ENCODE data around the gene SHC3. TPM values are rescaled to one million over a fixed set of nuclear protein-coding genes. Genes with fewer than 3 reads are reported as not detected.

The SHC3 gene
- polyA plus RNA-seq, 1 donor from 2014 or later: 22.9 TPM

GRCh38 chr9:89186960-89187359, 8.3 kb upstream of the SHC3 start:
- TF ChIP-seq EP300 (conservative IDR thresholded peaks at IDR 0.05; ENCODE audit: poor library complexity, severe bottlenecking) (no peak), MXI1 (conservative IDR thresholded peaks at IDR 0.05; ENCODE audit: poor library complexity, severe bottlenecking) (no peak), TAF1 (IDR thresholded peaks at IDR 0.05; ENCODE audit: low read depth) (no peak), POLR2AphosphoS5 (IDR thresholded peaks at IDR 0.05) (no peak), RAD21 (conservative IDR thresholded peaks at IDR 0.05) (no peak), EZH2 (IDR thresholded peaks at IDR 0.05; ENCODE audit: borderline replicate concordance, insufficient read depth, low read length, poor library complexity, severe bottlenecking) (no peak), CTCF (IDR thresholded peaks at IDR 0.05; ENCODE audit: poor library complexity, severe bottlenecking) (no peak), REST (IDR thresholded peaks at IDR 0.05; ENCODE audit: borderline replicate concordance) (no peak), SMC3 (conservative IDR thresholded peaks at IDR 0.05; ENCODE audit: poor library complexity) (no peak)
- Histone ChIP-seq H3K36me3 (ENCODE audit: insufficient read depth, low read length) (no peaks in the 10 kb centered on the region), H2AFZ (ENCODE audit: low read depth, low read length) (no peak overlapping the region), H3K4me3 (ENCODE audit: low read length) (no peak overlapping the region), H3K27me3 (ENCODE audit: insufficient read depth, low read depth, low read length) (no peaks in the 10 kb centered on the region), H3K4me2 (ENCODE audit: low read length) (no peak overlapping the region), H3F3A (ENCODE audit: insufficient read depth, low read length, poor library complexity, severe bottlenecking) (no peaks in the 10 kb centered on the region), H3K9ac (ENCODE audit: low read length) (no peak overlapping the region), H4K20me1 (ENCODE audit: insufficient read depth) (no peaks in the 10 kb centered on the region), H3K9me3 (ENCODE audit: low read length) (no peaks in the 10 kb centered on the region), H3K9me2 (ENCODE audit: insufficient read depth, low read length) (no peaks in the 10 kb centered on the region), H3K79me2 (replicated peaks; ENCODE audit: insufficient read depth, low read length) (no peaks in the 10 kb centered on the region), H3K27ac (ENCODE audit: low read length) (peak overlapping the region; percentile 47)

- no peaks in the 10 kb centered on the region for H3K27me3 ChIP-seq (ENCODE audit: insufficient read depth, low read depth, low read length)
- H4K20me1 ChIP-seq (ENCODE audit: insufficient read depth): no peaks in the 10 kb centered on the region
- H3K79me2 ChIP-seq (replicated peaks; ENCODE audit: insufficient read depth, low read length): no peaks in the 10 kb centered on the region
- H3K9me2 ChIP-seq (ENCODE audit: insufficient read depth, low read length): no peaks in the 10 kb centered on the region
- no peak overlapping the region for H3K4me2 ChIP-seq (ENCODE audit: low read length)
- TF ChIP-seq EP300 (conservative IDR thresholded peaks at IDR 0.05; ENCODE audit: poor library complexity, severe bottlenecking) (no peak), SMC3 (conservative IDR thresholded peaks at IDR 0.05; ENCODE audit: poor library complexity) (no peak), POLR2AphosphoS5 (IDR thresholded peaks at IDR 0.05) (no peak), EZH2 (IDR thresholded peaks at IDR 0.05; ENCODE audit: borderline replicate concordance, insufficient read depth, low read length, poor library complexity, severe bottlenecking) (no peak)
- H3K36me3 ChIP-seq (ENCODE audit: insufficient read depth, low read length): no peaks in the 10 kb centered on the region
- H3K9ac ChIP-seq (ENCODE audit: low read length): no peak overlapping the region
- H3K27ac ChIP-seq (ENCODE audit: low read length): peak overlapping the region; percentile 21
- H3K9me3 ChIP-seq (ENCODE audit: low read length): no peaks in the 10 kb centered on the region
- H3F3A ChIP-seq (ENCODE audit: insufficient read depth, low read length, poor library complexity, severe bottlenecking): peaks cover 1% of the 10 kb centered on the region
- H2AFZ ChIP-seq (ENCODE audit: low read depth, low read length): no peak overlapping the region
- no peak overlapping the region for H3K4me3 ChIP-seq (ENCODE audit: low read length)
Measured at GRCh38 chr9:89185980-89186379, 7.4 kb upstream of the SHC3 start.

All from neural cell (in vitro differentiated cells).